Activated naive CD4-positive, alpha-beta T cell treated with anti-CD3 and anti-CD28 coated beads, Interleukin-2, amount 10 ng/mL, durations not matched to agents 7 days and 5 days (primary cell): ENCODE results near the gene ACSS2.
"Not testable (repeated sequence)": the region's sequence is repeated elsewhere in the genome, so short reads cannot be mapped to it uniquely, and the experiment has no call there.

Experiments used
- CTCF ChIA-PET: fragments of 350-600 bp; sonication (Branson Sonifier 250); formaldehyde crosslinking; loops from one replicate; lab custom pipeline; 2021; ENCODE audit warnings: antibody characterized with exemption; lab: Charles Lee
- DNase-seq: peaks from one replicate; pipeline ENCODE4 v3.0.0-alpha.2; 2020
- H3K27ac Mint-ChIP-seq: one replicate; pipeline ENCODE4 v1.8.0; 2021; ENCODE audit warnings: mild to moderate bottlenecking, moderate library complexity, mixed read lengths
- H3K27me3 Mint-ChIP-seq: one replicate; pipeline ENCODE4 v1.8.0; 2021; ENCODE audit warnings: mild to moderate bottlenecking, mixed read lengths
- H3K36me3 Mint-ChIP-seq: one replicate; pipeline ENCODE4 v1.8.0; 2021; ENCODE audit warnings: mixed read lengths
- H3K4me1 Mint-ChIP-seq: one replicate; pipeline ENCODE4 v1.8.0; 2021; ENCODE audit warnings: mixed read lengths
- H3K4me3 Mint-ChIP-seq: one replicate; pipeline ENCODE4 v1.8.0; 2021; ENCODE audit warnings: mild to moderate bottlenecking, moderate library complexity, mixed read lengths
- H3K9me3 Mint-ChIP-seq: one replicate; pipeline ENCODE4 v1.8.0; 2021; ENCODE audit warnings: mixed read lengths

The ACSS2 gene

DNA sequence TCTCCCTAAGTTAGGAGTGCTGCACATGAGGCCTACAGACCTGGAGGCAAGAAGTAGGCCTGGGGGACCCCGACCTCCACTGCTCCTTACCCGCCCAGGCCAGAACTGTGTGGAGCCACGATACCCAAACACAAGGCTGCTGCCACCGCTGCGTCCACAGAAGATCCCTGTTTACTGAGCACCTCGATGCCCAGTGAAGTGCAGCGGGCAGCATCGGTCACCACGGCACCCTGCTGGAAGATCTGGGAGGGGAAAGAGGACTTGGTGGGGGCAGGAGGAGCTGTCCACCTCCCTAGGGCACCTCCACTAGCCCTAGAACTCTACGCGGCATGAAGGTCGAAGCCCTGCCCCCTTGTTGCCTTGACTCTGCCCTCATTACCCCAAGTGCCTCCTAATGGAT is 13.7 kb upstream of the ACSS2 start:
- CTCF ChIA-PET, result interaction anchor here (2.3 kb wide), 1 partner anchor 12 kb away, joined by 8 read pairs; no protein-coding TSS in a partner anchor
- Mint-ChIP-seq H3K36me3 (no peaks in the 10 kb centered on the region), H3K9me3 (no peaks in the 10 kb centered on the region), H3K27ac (no peak overlapping the region), H3K27me3 (no peaks in the 10 kb centered on the region), H3K4me3 (no peak overlapping the region), H3K4me1 (peaks cover 13% of the 10 kb centered on the region)
- no peak for DNase-seq

DNA sequence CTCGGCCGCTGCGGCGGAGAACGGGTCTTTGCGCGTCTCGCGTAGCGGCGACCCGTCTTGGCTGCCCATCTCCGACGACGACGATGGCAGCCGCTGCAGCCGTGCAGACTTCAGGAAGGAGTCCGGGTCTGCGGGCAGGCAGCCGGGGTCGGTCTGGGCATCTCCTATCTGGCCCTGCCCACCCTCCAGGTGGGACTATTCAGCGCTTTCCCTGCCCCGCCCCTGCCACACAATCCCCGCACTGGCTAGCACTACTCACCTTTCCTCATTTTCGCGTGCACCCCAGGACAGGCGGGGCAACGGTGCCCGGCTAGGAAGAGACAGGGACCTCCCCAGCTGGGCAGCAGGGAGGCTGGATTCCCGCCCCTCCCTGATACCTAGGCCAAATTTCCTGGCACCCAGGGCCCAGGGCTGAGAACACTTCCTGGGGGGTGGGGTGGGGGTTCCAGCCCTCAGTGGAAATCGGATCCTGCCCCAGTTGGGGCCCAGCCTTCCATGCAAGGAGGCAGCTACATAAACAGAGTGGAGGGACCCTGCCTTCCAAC is 12.9 kb upstream of the ACSS2 start:
- H3K36me3 Mint-ChIP-seq, result no peaks in the 10 kb centered on the region
- no peak overlapping the region for H3K4me3 Mint-ChIP-seq
- CTCF ChIA-PET, result interaction anchor here (0.8 kb wide), 1 partner anchor 12 kb away, joined by 3 read pairs; no protein-coding TSS in a partner anchor
- H3K9me3 Mint-ChIP-seq, result no peaks in the 10 kb centered on the region
- no peaks in the 10 kb centered on the region for H3K27me3 Mint-ChIP-seq
- H3K27ac Mint-ChIP-seq, result no peak overlapping the region
- DNase-seq, result no peak
- H3K4me1 Mint-ChIP-seq, result peaks cover 13% of the 10 kb centered on the region

DNA sequence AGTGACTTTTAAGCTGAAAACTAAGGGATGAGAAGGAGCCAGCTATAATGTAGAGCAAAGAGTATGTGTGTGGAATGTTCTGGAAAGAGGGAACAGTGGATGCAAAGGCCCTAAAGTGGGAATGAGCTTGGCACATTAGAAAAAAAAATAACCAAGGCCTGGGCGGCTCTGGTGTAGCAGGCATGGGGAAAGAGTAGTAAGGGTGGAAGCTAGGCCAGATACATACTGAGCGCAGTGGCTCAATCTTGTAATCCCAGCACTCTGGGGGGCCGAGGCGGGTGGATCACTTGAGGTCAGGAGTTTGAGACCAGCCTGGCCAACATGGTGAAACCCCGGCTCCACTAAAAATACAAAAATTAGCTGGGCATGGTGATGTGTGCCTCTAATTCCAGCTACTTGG is 12.2 kb upstream of the ACSS2 start:
- H3K9me3 Mint-ChIP-seq, result no peaks in the 10 kb centered on the region

DNA sequence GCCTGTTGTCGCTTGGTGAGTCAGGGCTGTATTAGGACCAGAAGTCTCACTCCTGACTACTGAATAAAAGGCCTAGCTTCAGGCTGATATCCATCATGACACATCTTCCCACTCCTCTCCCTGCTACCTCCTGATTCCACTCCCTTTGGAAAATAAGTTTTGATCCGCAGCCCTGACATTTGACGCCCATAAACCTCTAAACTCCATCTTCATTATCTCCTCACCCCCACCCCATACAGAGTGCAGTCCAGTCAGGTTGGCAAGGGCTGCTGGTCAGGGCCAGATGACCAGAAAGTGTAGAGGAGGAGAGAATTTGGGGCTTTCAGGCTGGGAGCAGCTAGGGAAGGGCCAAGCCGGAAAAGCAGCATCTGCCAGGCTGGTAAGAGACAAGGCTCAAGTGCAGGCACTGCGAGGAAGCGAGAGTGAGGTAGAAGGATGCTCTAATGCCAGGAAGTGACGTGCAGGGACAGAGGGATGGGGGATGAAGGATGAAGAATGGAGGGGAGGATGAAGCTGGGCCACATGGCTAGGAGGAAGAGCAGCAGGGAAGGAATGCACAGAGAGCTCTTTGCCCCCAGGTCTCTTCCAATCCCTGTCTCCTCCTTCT is 5.0 kb upstream of the ACSS2 start:
- Mint-ChIP-seq H3K4me3 (peak overlapping the region; percentile 70), H3K9me3 (no peaks in the 10 kb centered on the region), H3K4me1 (peaks cover 49% of the 10 kb centered on the region), H3K27ac (no peak overlapping the region), H3K27me3 (peaks cover 13% of the 10 kb centered on the region), H3K36me3 (no peaks in the 10 kb centered on the region)
- CTCF ChIA-PET, result no interaction called here
- DNase-seq, result no peak

More for the DNA sequence above, 12.2 kb upstream of the ACSS2 start:
- CTCF ChIA-PET, result interaction anchor here (0.7 to 1.4 kb wide), 3 partner anchors 9 to 92 kb away, joined by 3 to 4 read pairs (median 3); partner anchors contain the start of genes GSS and MYH7B
- Mint-ChIP-seq H3K27me3 (no peaks in the 10 kb centered on the region), H3K27ac (no peak overlapping the region), H3K4me1 (peaks cover 13% of the 10 kb centered on the region), H3K36me3 (no peaks in the 10 kb centered on the region), H3K4me3 (no peak overlapping the region)
- DNase-seq, result no peak

DNA sequence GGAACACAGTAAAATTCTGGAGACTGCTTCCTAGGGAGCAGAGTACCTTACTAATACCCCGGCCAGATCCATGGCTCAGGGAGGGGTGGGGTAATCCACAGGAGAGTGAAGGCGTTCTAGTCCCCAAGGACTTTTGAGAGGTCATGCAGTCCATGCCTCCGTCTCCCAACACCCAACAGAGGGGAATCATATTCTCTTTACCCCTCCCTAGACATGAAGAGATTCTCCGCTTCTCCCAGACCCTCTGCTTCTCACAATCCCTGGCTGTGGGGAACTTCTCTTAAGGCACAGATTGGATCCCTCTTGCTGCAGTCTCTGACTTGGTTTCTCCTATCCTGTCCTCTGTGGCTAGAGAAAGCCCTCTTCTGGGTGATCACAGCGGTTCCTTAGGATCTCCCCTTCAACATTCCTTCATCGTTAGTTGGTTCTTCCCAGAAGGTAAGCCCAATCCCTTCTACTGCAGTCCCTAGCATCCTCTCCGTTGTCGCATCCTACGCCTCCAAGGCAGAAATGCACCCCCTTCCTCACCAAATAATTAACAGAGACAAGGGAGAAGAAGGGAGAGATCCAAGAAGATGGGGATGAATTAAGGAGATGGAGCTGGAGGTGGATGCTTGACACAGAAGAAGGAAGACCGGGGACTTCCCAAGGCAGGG is 4.3 kb upstream of the ACSS2 start:
- H3K9me3 Mint-ChIP-seq, result no peaks in the 10 kb centered on the region
- peaks cover 13% of the 10 kb centered on the region for H3K27me3 Mint-ChIP-seq
- H3K27ac Mint-ChIP-seq, result no peak overlapping the region
- H3K4me1 Mint-ChIP-seq, result peaks cover 53% of the 10 kb centered on the region
- CTCF ChIA-PET, result interaction anchor here (0.7 to 4.9 kb wide), 9 partner anchors 10 to 337 kb away, joined by 3 to 134 read pairs (median 4); partner anchors contain the start of genes GSS and MYH7B
- H3K4me3 Mint-ChIP-seq, result peak overlapping the region; percentile 70
- H3K36me3 Mint-ChIP-seq, result peaks cover 2% of the 10 kb centered on the region
- DNase-seq, result no peak

DNA sequence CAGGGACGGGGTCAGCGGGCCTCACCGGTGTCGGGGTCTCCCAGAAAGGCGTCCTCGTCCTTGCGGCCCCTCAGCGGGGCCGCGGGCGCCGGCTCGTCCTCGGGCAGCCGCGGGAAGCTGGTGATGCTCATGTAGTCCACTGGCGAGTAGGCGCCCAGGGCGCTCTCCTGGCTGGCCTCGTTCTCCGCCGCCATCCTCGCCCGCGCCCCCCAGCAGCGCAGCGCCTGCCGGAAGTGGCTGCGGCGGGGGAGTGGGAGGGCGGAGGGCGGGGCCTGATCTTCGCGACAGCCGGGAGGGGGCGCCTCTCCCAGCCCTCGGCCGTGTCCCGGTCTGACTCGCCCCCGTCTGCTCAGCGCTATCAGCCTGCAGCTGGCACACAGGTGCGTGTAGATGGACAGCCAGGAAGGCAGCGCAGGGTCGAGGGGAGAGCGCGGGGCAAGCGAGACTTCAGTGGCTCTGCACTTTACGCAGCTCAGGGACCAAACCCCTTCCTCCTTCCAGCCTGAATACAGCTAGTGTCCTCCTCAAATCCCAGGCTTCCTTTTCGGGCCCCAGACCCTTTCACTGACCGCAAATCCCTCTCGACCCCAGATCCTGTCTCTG is 3.7 kb upstream of the ACSS2 start, which contains the start of gene GGT7:
Gene GGT7, minus strand, starts transcription at position 235 of the 603 bp plus-strand sequence. Its CDS starts 41 bp downstream, at position 194.
- Mint-ChIP-seq H3K27ac (no peak within 1 kb of the TSS), H3K27me3 (peaks cover 13% of the 10 kb centered on the region), H3K36me3 (peaks cover 2% of the 10 kb centered on the region), H3K4me1 (peaks cover 56% of the 10 kb centered on the region), H3K4me3 (peak within 1 kb of the TSS; percentile 70), H3K9me3 (no peaks in the 10 kb centered on the region)
- DNase-seq, result peak; percentile 90
- CTCF ChIA-PET, result interaction anchor here (0.5 to 4.9 kb wide), 14 partner anchors 8 to 336 kb away, joined by 3 to 134 read pairs (median 4); partner anchors contain the start of genes GSS and MYH7B

DNA sequence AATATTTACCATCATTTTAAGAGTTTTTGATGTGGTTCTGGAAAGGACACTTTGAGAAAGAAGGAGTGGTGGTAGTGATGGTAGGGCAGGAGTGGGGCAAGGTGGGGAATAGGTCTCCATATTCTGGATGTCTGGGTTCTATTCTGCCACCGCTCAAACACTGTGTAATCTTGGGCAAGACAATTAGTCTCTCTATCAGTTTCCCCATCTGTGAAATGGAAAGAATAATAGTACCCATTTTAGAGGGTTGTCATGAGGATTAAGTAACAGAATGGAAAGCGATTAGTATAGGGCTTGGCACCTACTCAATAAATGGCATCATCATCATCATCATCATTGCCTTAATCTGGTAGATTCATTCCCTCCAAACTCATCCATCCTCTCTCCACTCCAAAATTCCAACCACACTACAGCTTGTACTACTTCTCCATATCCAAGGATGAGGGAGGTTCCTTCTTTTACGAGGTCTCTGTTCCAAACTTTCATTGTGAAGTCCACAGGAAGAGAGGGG is 2.8 kb upstream of the ACSS2 start:
- peaks cover 2% of the 10 kb centered on the region for H3K36me3 Mint-ChIP-seq
- no peak overlapping the region for H3K27ac Mint-ChIP-seq
- DNase-seq, result no peak
- peak overlapping the region; percentile 70 for H3K4me3 Mint-ChIP-seq
- CTCF ChIA-PET, result interaction anchor here (1.0 to 4.9 kb wide), 34 partner anchors 9 to 561 kb away, joined by 3 to 134 read pairs (median 5); partner anchors contain the start of genes GSS and MYH7B
- H3K9me3 Mint-ChIP-seq, result no peaks in the 10 kb centered on the region
- peaks cover 13% of the 10 kb centered on the region for H3K27me3 Mint-ChIP-seq
- peaks cover 62% of the 10 kb centered on the region for H3K4me1 Mint-ChIP-seq

DNA sequence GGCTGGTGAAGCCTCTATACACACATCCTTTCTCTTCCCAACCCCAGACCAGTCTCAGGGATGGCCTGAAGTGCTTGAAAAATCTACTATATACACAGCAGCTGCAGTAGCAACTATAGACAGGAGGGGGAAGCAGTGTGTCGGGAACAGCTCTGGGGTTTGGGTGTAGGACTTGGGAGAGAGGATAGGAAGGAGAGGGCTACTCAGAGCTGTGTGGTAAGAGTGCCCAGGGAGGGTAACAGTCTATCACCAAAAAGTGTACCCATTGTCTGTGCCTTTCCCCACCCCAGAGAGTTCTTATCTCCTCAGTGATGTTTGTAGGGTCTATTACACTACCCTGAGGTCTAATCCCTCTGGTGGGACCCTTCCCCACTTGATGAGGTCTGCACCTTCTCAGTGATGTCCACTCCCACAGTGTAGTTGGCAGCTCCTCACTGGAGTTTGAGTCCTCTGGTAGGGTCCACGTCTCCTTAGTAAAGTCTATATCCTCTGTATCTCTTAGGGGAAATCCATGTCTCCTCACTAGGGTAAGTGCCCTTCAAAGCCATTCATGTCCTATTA is 2.2 kb upstream of the ACSS2 start:
- Mint-ChIP-seq H3K4me3 (peak overlapping the region; percentile 70), H3K27ac (peak overlapping the region; percentile 94), H3K27me3 (peaks cover 13% of the 10 kb centered on the region), H3K4me1 (peaks cover 64% of the 10 kb centered on the region), H3K9me3 (no peaks in the 10 kb centered on the region), H3K36me3 (peaks cover 3% of the 10 kb centered on the region)
- CTCF ChIA-PET, result interaction anchor here (0.7 to 4.9 kb wide), 35 partner anchors 9 to 561 kb away, joined by 3 to 134 read pairs (median 5); partner anchors contain the start of genes GSS and MYH7B
- peak; percentile 75 for DNase-seq

DNA sequence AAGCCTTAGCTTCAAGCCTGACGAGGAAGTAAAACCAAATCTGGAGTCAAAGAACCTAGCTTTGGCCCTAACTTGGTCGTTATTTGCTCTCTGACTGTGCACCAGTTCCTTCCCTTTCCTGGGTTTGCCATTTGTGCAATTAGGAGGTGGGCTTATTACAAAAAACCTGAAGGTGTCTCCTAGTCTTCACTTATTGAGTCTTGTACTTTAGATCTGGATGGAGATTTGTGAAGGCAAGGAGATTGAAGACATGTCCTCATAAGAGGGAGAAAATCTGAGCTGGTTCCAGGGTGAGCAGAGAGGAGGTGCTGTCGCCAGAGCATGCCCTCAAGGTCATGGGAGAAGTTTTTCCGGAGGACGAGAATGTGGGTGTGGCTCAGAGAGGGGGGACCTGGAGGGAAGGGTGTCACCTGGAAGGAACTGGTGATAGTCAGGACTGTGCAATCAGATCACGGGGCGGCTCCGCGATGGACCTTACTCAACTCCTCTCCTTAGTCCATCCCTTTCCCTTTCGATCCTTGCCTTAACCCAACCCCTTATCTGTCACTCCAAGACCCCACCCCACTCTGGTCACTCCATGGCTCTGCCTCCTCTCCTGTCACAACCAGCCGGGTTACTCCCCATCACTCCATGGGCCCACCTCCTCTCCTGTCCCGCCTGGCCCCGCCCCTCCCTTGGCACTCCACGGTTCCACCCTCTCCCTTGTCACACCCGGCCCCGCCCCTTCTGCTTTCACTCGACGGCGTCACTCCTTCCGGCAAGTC is 588 bp upstream of the ACSS2 start:
- H3K36me3 Mint-ChIP-seq, result peaks cover 4% of the 10 kb centered on the region
- H3K4me3 Mint-ChIP-seq, result peak overlapping the region; percentile 95
- peaks cover 69% of the 10 kb centered on the region for H3K4me1 Mint-ChIP-seq
- DNase-seq, result no peak
- CTCF ChIA-PET, result interaction anchor here (0.6 to 4.9 kb wide), 21 partner anchors 10 to 220 kb away, joined by 3 to 134 read pairs (median 5); partner anchors contain the start of genes GSS and MYH7B
- peak overlapping the region; percentile 94 for H3K27ac Mint-ChIP-seq
- H3K9me3 Mint-ChIP-seq, result no peaks in the 10 kb centered on the region
- peaks cover 13% of the 10 kb centered on the region for H3K27me3 Mint-ChIP-seq

DNA sequence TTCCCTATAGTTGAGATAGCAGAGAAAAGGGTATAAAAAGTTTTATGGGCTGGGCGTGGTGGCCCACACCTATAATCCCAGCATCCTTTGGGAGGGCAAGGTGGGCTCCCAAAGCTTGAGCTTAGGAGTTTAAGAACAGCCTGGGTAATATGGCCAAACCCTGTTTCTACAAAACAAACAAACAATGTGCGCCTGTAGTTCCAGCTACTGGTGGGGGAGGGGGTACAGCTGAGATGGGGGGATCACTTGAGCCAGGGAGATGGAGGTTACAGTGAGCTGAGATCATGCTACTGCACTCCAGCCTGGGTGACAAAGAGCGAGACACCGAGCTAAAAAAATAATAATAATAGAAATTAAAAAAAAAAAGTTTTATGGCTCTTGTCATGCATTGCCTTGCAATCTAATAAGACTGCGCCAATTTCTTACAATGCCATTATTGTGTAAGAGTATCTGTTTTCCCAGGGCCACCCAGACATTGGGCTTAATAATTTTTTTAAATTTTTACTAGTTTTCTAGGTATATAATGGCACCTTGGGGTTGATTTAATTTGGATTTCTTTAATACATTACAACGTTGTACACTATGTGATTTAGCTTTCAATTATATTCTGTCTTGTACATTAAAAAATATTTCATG is 3.9 kb downstream of the ACSS2 start:
- Mint-ChIP-seq H3K4me3 (no peak overlapping the region), H3K27me3 (no peaks in the 10 kb centered on the region), H3K36me3 (peaks cover 27% of the 10 kb centered on the region), H3K9me3 (no peaks in the 10 kb centered on the region), H3K4me1 (peaks cover 49% of the 10 kb centered on the region), H3K27ac (no peak overlapping the region)
- no peak for DNase-seq
- CTCF ChIA-PET, result interaction anchor here (1.3 kb wide), 1 partner anchor 10 kb away, joined by 4 read pairs; no protein-coding TSS in a partner anchor

DNA sequence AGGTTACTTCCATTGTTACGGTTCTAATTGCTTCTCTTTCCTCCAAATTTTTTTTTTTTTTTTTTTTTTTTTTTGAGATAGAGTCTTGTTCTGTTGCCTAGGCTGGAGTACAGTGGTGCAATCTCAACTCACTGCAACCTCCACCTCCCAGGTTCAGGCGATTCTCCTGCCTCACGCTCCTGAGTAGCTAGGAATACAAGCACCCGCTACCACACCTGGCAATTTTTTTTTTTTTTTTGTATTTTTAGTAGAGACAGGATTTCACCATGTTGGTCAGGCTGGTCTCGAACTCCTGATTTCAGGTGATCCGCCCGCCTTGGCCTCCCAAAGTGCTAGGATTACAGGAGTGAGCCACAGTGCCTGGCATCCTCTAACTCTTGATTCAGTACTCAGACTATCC is 4.6 kb downstream of the ACSS2 start:
- not testable (repeated sequence) for DNase-seq, H3K9me3 Mint-ChIP-seq, H3K27me3 Mint-ChIP-seq, H3K4me3 Mint-ChIP-seq, H3K27ac Mint-ChIP-seq
- Mint-ChIP-seq H3K4me1 (peaks cover 43% of the 10 kb centered on the region), H3K36me3 (peaks cover 30% of the 10 kb centered on the region)
- CTCF ChIA-PET, result interaction anchor here (1.3 kb wide), 1 partner anchor 9 kb away, joined by 4 read pairs; no protein-coding TSS in a partner anchor

DNA sequence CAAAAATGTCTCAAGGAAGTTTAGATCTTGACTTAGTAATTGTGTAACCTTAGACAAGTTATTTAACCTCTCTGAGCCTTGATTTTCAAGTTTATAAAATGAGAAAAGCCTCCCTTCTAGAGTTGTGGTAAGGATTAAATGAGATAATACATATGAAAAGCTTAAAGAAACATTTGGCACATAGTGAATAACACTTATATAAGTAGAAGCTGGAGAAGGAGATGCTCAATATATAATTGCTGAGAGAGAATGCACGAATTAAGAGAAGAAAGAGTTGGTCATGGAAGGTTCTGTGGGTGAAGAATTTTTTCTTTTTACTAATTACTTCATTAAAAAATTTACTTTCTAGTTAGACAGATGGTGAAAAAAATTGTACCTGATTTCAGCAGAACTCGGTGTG is 5.3 kb downstream of the ACSS2 start:
- peaks cover 34% of the 10 kb centered on the region for H3K36me3 Mint-ChIP-seq
- DNase-seq, result no peak
- H3K27me3 Mint-ChIP-seq, result no peaks in the 10 kb centered on the region
- peaks cover 39% of the 10 kb centered on the region for H3K4me1 Mint-ChIP-seq
- CTCF ChIA-PET, result no interaction called here
- H3K27ac Mint-ChIP-seq, result no peak overlapping the region
- no peak overlapping the region for H3K4me3 Mint-ChIP-seq
- no peaks in the 10 kb centered on the region for H3K9me3 Mint-ChIP-seq
